Measurements from ENCODE around the gene SELENOP.

The SELENOP gene

DNA sequence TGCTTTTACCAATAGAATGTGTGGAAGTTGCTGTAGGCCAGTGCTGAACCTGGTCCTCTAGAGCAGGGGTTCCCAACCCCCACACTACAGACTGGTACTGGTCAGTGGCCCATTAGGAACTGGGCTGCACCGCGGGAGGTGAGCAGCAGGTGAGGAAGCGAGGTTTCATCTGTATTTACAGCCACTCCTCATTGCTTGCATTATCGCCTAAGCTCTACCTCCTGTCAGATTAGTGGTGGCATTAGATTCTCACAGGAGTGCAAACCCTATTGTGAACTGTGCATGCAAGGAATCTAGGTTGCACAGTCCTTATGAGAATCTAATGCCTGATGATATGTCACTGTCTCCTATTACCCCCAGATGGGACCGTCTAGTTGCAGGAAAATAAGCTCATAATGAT is 61.2 kb downstream of the SELENOP start:
- in situ Hi-C loops (cut with MboI; ENCODE audit: low sequenced_read_pairs), result no loop called here

Measured in HL-60/S4 (cell line).